WTC11 (cell line): ENCODE measurements around the gene TMEFF2. TPM values are rescaled to one million over a fixed set of nuclear protein-coding genes. Genes with fewer than 3 reads are reported as not detected.

Source experiments
- ATAC-seq: fragments of 200-7000 bp; cut with Tn5 transposase; 2 replicates; pipeline ENCODE4 v1.10.0; 2021; ENCODE audit warnings: mild to moderate bottlenecking, moderate library complexity
- CTCF ChIA-PET: fragments of 300-600 bp; sonication (Branson Sonifier 250); formaldehyde crosslinking; loops from one replicate; lab custom pipeline; 2021; ENCODE audit warnings: antibody characterized with exemption; lab: Charles Lee
- POLR2A ChIA-PET: fragments of 350-600 bp; sonication (Branson Sonifier 250); formaldehyde crosslinking; loops from one replicate; lab custom pipeline; 2021; ENCODE audit warnings: antibody characterized with exemption; lab: Charles Lee
- DNase-seq: peaks from one replicate; pipeline ENCODE4 v3.0.0; 2021; ENCODE audit warnings: low spot score
- H3K27ac Mint-ChIP-seq: 2 replicates; pipeline ENCODE4 v1.8.0; 2021; ENCODE audit warnings: mixed read lengths
- H3K27me3 Mint-ChIP-seq: 2 replicates; pipeline ENCODE4 v1.8.0; 2021; ENCODE audit warnings: low read depth, mild to moderate bottlenecking, moderate library complexity, mixed read lengths
- H3K36me3 Mint-ChIP-seq: 2 replicates; pipeline ENCODE4 v1.8.0; 2021; ENCODE audit warnings: mixed read lengths
- H3K4me1 Mint-ChIP-seq: 2 replicates; pipeline ENCODE4 v1.8.0; 2022; ENCODE audit warnings: mixed read lengths
- H3K4me3 Mint-ChIP-seq: 2 replicates; pipeline ENCODE4 v1.8.0; 2021; ENCODE audit warnings: mild to moderate bottlenecking, moderate library complexity, mixed read lengths
- H3K9me3 Mint-ChIP-seq: 2 replicates; pipeline ENCODE4 v1.8.0; 2021; ENCODE audit warnings: mixed read lengths
- ATF3 ChIP-seq: sonication (generic); formaldehyde crosslinking; conservative IDR thresholded peaks from 2 replicates; pipeline ENCODE4 v1.8.1; 2022; ENCODE audit warnings: mild to moderate bottlenecking, missing genetic modification reagents
- E2F4 ChIP-seq: sonication (generic); formaldehyde crosslinking; IDR thresholded peaks from 2 replicates; pipeline ENCODE4 v1.8.1; 2022; ENCODE audit warnings: low read depth, mild to moderate bottlenecking, moderate library complexity, missing genetic modification reagents, borderline replicate concordance
- GRHL2 ChIP-seq: fragments of 250-450 bp; sonication (Bioruptor Pico); IDR thresholded peaks from 2 replicates; pipeline ENCODE4 v1.8.0; 2022; ENCODE audit warnings: mild to moderate bottlenecking, moderate library complexity; ENCODE audit not compliant: insufficient replicate concordance, severe bottlenecking
- GTF2I ChIP-seq: fragments of 250-450 bp; sonication (Bioruptor Pico); conservative IDR thresholded peaks from 2 replicates; pipeline ENCODE4 v1.4.0; 2021; ENCODE audit warnings: mild to moderate bottlenecking
- HMGXB4 ChIP-seq: sonication (generic); formaldehyde crosslinking; IDR thresholded peaks from 2 replicates; pipeline ENCODE4 v1.8.1; 2023; ENCODE audit warnings: mild to moderate bottlenecking, moderate library complexity, missing genetic modification reagents
- IRF2 ChIP-seq: sonication (generic); formaldehyde crosslinking; IDR thresholded peaks from 2 replicates; pipeline ENCODE4 v1.8.0; 2022; ENCODE audit warnings: low read depth, missing genetic modification reagents, borderline replicate concordance
- NR2C2 ChIP-seq: sonication (generic); formaldehyde crosslinking; IDR thresholded peaks from 2 replicates; pipeline ENCODE4 v1.8.0; 2022; ENCODE audit warnings: mild to moderate bottlenecking, missing genetic modification reagents
- TCF7 ChIP-seq: sonication (generic); formaldehyde crosslinking; IDR thresholded peaks from 2 replicates; pipeline ENCODE4 v1.8.0; 2022; ENCODE audit warnings: mild to moderate bottlenecking, low read depth, missing genetic modification reagents, moderate library complexity
- ZBTB21 ChIP-seq: sonication (generic); formaldehyde crosslinking; IDR thresholded peaks from 2 replicates; pipeline ENCODE4 v1.8.1; 2023; ENCODE audit warnings: mild to moderate bottlenecking, missing genetic modification reagents, borderline replicate concordance
- ZNF121 ChIP-seq: sonication (generic); formaldehyde crosslinking; IDR thresholded peaks from 2 replicates; pipeline ENCODE4 v1.8.0; 2023; ENCODE audit warnings: missing genetic modification reagents
- ZNF317 ChIP-seq: sonication (generic); formaldehyde crosslinking; IDR thresholded peaks from 2 replicates; pipeline ENCODE4 v1.8.1; 2023; ENCODE audit warnings: low read depth, mild to moderate bottlenecking, moderate library complexity, missing genetic modification reagents, borderline replicate concordance
- ZNF425 ChIP-seq: fragments of 250-450 bp; sonication (Bioruptor Pico); conservative IDR thresholded peaks from 2 replicates; pipeline ENCODE4 v1.9.0; 2021; ENCODE audit warnings: mild to moderate bottlenecking
- total RNA-seq: library from RNA; stranded (reverse); gene quantifications from 3 replicates; pipeline ENCODE4 v1.2.3, GENCODE V29; 2021
- TF ChIP-seq, protein P1 (sequence below): fragments of 250-450 bp; sonication (Bioruptor Pico); IDR thresholded peaks from 2 replicates; pipeline ENCODE4 v1.9.0; 2021; ENCODE audit warnings: mild to moderate bottlenecking
- TF ChIP-seq, protein P2 (sequence below): fragments of 250-450 bp; sonication (Bioruptor Pico); IDR thresholded peaks from 2 replicates; pipeline ENCODE4 v1.8.0; 2021; ENCODE audit warnings: mild to moderate bottlenecking
- TF ChIP-seq, protein P3 (sequence below): sonication (generic); formaldehyde crosslinking; IDR thresholded peaks from 2 replicates; pipeline ENCODE4 v1.8.1; 2023; ENCODE audit warnings: mild to moderate bottlenecking, missing genetic modification reagents
- TF ChIP-seq, protein P4 (sequence below): sonication (generic); formaldehyde crosslinking; IDR thresholded peaks from 2 replicates; pipeline ENCODE4 v1.8.1; 2023; ENCODE audit warnings: mild to moderate bottlenecking, missing genetic modification reagents

Gene TMEFF2
- total RNA-seq, 1 experiment from 2014 or later: 2.3 TPM

GRCh38 chr2:192090911-192091310 lies 103.8 kb downstream of the TMEFF2 start:
- TF ChIP-seq E2F4 (CRISPR knock-in tag) (no peak), HMGXB4 (CRISPR knock-in tag) (no peak), GTF2I (CRISPR knock-in tag) (no peak), GRHL2 (no peak), ZNF425 (no peak), ZNF317 (CRISPR knock-in tag) (no peak), ATF3 (no peak)
- TF ChIP-seq, protein P1, sequence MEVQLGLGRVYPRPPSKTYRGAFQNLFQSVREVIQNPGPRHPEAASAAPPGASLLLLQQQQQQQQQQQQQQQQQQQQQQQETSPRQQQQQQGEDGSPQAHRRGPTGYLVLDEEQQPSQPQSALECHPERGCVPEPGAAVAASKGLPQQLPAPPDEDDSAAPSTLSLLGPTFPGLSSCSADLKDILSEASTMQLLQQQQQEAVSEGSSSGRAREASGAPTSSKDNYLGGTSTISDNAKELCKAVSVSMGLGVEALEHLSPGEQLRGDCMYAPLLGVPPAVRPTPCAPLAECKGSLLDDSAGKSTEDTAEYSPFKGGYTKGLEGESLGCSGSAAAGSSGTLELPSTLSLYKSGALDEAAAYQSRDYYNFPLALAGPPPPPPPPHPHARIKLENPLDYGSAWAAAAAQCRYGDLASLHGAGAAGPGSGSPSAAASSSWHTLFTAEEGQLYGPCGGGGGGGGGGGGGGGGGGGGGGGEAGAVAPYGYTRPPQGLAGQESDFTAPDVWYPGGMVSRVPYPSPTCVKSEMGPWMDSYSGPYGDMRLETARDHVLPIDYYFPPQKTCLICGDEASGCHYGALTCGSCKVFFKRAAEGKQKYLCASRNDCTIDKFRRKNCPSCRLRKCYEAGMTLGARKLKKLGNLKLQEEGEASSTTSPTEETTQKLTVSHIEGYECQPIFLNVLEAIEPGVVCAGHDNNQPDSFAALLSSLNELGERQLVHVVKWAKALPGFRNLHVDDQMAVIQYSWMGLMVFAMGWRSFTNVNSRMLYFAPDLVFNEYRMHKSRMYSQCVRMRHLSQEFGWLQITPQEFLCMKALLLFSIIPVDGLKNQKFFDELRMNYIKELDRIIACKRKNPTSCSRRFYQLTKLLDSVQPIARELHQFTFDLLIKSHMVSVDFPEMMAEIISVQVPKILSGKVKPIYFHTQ: no peak
- TF ChIP-seq, all 79 proteins: peak for 0
- Mint-ChIP-seq H3K36me3 (no peaks in the 10 kb centered on the region), H3K9me3 (no peaks in the 10 kb centered on the region), H3K4me1 (peaks cover 16% of the 10 kb centered on the region), H3K27me3 (no peaks in the 10 kb centered on the region), H3K27ac (no peak overlapping the region), H3K4me3 (no peak overlapping the region)
- DNase-seq (no peak), ATAC-seq (peak; percentile 56)
- POLR2A ChIA-PET: no interaction called here
- CTCF ChIA-PET: no interaction called here

DNA sequence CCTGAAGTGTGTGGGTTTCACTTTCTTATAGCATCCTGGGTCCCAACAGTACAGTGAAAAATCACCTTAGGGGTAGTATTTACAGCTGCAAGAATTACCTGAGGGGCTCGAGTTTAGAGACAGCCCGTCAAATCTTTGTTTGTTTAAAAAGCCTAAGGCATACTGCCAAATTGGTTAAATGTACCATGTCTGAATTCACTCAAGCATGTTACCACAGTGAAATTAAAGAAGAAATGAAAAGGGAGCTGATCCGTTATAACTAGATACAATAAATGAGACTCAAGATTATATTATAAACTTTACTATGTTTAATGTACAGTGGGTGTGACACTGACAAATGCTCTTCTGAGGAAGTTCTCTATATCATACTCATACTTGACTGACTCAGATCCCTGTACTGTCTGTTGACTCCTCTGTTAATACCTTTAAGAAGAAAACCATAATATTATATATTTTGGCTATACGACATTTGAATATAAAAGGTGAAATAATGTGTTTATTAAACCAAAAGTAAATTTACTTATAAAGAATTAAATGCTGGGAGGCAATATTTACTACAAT lies 107.3 kb downstream of the TMEFF2 start:
- ATAC-seq (no peak), DNase-seq (no peak)
- H3K4me1 Mint-ChIP-seq: peaks cover 38% of the 10 kb centered on the region
- H3K27me3 Mint-ChIP-seq: no peaks in the 10 kb centered on the region
- no peaks in the 10 kb centered on the region for H3K9me3 Mint-ChIP-seq
- H3K4me3 Mint-ChIP-seq: no peak overlapping the region
- ChIA-PET POLR2A (no interaction called here), CTCF (no interaction called here)
- H3K27ac Mint-ChIP-seq: no peak overlapping the region
- H3K36me3 Mint-ChIP-seq: no peaks in the 10 kb centered on the region
- TF ChIP-seq ZNF121 (CRISPR knock-in tag) (no peak), TCF7 (CRISPR knock-in tag) (no peak), NR2C2 (CRISPR knock-in tag) (no peak), ZBTB21 (CRISPR knock-in tag) (no peak), IRF2 (CRISPR knock-in tag) (no peak)
- TF ChIP-seq, protein P2, sequence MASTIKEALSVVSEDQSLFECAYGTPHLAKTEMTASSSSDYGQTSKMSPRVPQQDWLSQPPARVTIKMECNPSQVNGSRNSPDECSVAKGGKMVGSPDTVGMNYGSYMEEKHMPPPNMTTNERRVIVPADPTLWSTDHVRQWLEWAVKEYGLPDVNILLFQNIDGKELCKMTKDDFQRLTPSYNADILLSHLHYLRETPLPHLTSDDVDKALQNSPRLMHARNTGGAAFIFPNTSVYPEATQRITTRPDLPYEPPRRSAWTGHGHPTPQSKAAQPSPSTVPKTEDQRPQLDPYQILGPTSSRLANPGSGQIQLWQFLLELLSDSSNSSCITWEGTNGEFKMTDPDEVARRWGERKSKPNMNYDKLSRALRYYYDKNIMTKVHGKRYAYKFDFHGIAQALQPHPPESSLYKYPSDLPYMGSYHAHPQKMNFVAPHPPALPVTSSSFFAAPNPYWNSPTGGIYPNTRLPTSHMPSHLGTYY (CRISPR knock-in tag): no peak
- TF ChIP-seq, protein P1: no peak
- TF ChIP-seq, protein P3, sequence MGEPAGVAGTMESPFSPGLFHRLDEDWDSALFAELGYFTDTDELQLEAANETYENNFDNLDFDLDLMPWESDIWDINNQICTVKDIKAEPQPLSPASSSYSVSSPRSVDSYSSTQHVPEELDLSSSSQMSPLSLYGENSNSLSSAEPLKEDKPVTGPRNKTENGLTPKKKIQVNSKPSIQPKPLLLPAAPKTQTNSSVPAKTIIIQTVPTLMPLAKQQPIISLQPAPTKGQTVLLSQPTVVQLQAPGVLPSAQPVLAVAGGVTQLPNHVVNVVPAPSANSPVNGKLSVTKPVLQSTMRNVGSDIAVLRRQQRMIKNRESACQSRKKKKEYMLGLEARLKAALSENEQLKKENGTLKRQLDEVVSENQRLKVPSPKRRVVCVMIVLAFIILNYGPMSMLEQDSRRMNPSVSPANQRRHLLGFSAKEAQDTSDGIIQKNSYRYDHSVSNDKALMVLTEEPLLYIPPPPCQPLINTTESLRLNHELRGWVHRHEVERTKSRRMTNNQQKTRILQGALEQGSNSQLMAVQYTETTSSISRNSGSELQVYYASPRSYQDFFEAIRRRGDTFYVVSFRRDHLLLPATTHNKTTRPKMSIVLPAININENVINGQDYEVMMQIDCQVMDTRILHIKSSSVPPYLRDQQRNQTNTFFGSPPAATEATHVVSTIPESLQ: no peak
- TF ChIP-seq, protein P4, sequence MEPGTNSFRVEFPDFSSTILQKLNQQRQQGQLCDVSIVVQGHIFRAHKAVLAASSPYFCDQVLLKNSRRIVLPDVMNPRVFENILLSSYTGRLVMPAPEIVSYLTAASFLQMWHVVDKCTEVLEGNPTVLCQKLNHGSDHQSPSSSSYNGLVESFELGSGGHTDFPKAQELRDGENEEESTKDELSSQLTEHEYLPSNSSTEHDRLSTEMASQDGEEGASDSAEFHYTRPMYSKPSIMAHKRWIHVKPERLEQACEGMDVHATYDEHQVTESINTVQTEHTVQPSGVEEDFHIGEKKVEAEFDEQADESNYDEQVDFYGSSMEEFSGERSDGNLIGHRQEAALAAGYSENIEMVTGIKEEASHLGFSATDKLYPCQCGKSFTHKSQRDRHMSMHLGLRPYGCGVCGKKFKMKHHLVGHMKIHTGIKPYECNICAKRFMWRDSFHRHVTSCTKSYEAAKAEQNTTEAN (CRISPR knock-in tag): no peak
